ENCODE measurements around the gene SHROOM3. TPM values are rescaled to one million over a fixed set of nuclear protein-coding genes. Genes with fewer than 3 reads are reported as not detected.

Gene SHROOM3
- total RNA-seq, 1 donor from 2014 or later, result 6.9 TPM

- no peak overlapping the region for H3K4me3 ChIP-seq
- no peak for DNase-seq (ENCODE audit: extremely low spot score in 2 of 2)
- H3K27me3 ChIP-seq, result no peaks in the 10 kb centered on the region
- TF ChIP-seq POLR2AphosphoS5 (IDR thresholded peaks at IDR 0.05; ENCODE audit: insufficient read depth in 1 of 2, low read depth in 1 of 2), result no peak
- TF ChIP-seq POLR2A (IDR thresholded peaks at IDR 0.05), result no peak
- TF ChIP-seq CTCF (IDR thresholded peaks at IDR 0.05), result no peak
- no peaks in the 10 kb centered on the region for H3K9me3 ChIP-seq
- intact Hi-C loops (cut with DNase I), result no loop called here
- no peaks in the 10 kb centered on the region for H3K4me1 ChIP-seq
- H3K27ac ChIP-seq, result no peak overlapping the region
- no peaks in the 10 kb centered on the region for H3K36me3 ChIP-seq
These were observed 160.4 kb downstream of the SHROOM3 start for GRCh38 chr4:76595435-76595834.

- TF ChIP-seq CTCF (IDR thresholded peaks at IDR 0.05) (no peak), POLR2AphosphoS5 (IDR thresholded peaks at IDR 0.05; ENCODE audit: insufficient read depth in 1 of 2, low read depth in 1 of 2) (no peak), POLR2A (IDR thresholded peaks at IDR 0.05) (no peak)
- H3K4me3 ChIP-seq, result no peak overlapping the region
- H3K9me3 ChIP-seq, result no peaks in the 10 kb centered on the region
- no peaks in the 10 kb centered on the region for H3K4me1 ChIP-seq
- no peak for DNase-seq (ENCODE audit: extremely low spot score in 2 of 2)
- H3K27me3 ChIP-seq, result no peaks in the 10 kb centered on the region
- intact Hi-C loops (cut with DNase I), result no loop called here
- H3K36me3 ChIP-seq, result no peaks in the 10 kb centered on the region
- H3K27ac ChIP-seq, result no peak overlapping the region
These were observed 161.7 kb downstream of the SHROOM3 start for GRCh38 chr4:76596713-76597112.

- no peaks in the 10 kb centered on the region for H3K36me3 ChIP-seq
- no peak for TF ChIP-seq POLR2A (IDR thresholded peaks at IDR 0.05)
- TF ChIP-seq CTCF (IDR thresholded peaks at IDR 0.05), result no peak
- no peak for TF ChIP-seq POLR2AphosphoS5 (IDR thresholded peaks at IDR 0.05; ENCODE audit: insufficient read depth in 1 of 2, low read depth in 1 of 2)
- H3K9me3 ChIP-seq, result no peaks in the 10 kb centered on the region
- DNase-seq (ENCODE audit: extremely low spot score in 2 of 2), result no peak
- H3K4me3 ChIP-seq, result no peak overlapping the region
- no peaks in the 10 kb centered on the region for H3K27me3 ChIP-seq
- no peaks in the 10 kb centered on the region for H3K4me1 ChIP-seq
- intact Hi-C loops (cut with DNase I), result no loop called here
- no peak overlapping the region for H3K27ac ChIP-seq
These were observed 162.5 kb downstream of the SHROOM3 start for GRCh38 chr4:76597423-76597979.

- no peak for DNase-seq (ENCODE audit: extremely low spot score in 2 of 2)
- Histone ChIP-seq H3K4me3 (no peak overlapping the region), H3K36me3 (no peaks in the 10 kb centered on the region), H3K27me3 (no peaks in the 10 kb centered on the region), H3K4me1 (peaks cover 5% of the 10 kb centered on the region), H3K27ac (no peak overlapping the region), H3K9me3 (no peaks in the 10 kb centered on the region)
- no peak for TF ChIP-seq CTCF (IDR thresholded peaks at IDR 0.05)
- no peak for TF ChIP-seq POLR2A (IDR thresholded peaks at IDR 0.05)
- no peak for TF ChIP-seq POLR2AphosphoS5 (IDR thresholded peaks at IDR 0.05; ENCODE audit: insufficient read depth in 1 of 2, low read depth in 1 of 2)
- intact Hi-C loops (cut with DNase I), result no loop called here
These were observed 165.4 kb downstream of the SHROOM3 start for GRCh38 chr4:76600447-76600846.

GRCh38 chr4:76601791-76602190 lies 166.8 kb downstream of the SHROOM3 start:
- no peak for TF ChIP-seq CTCF (IDR thresholded peaks at IDR 0.05)
- no peak for TF ChIP-seq POLR2A (IDR thresholded peaks at IDR 0.05)
- no peak for TF ChIP-seq POLR2AphosphoS5 (IDR thresholded peaks at IDR 0.05; ENCODE audit: insufficient read depth in 1 of 2, low read depth in 1 of 2)
- intact Hi-C loops (cut with DNase I), result no loop called here
- no peaks in the 10 kb centered on the region for H3K9me3 ChIP-seq
- no peaks in the 10 kb centered on the region for H3K27me3 ChIP-seq
- no peak overlapping the region for H3K4me3 ChIP-seq
- DNase-seq (ENCODE audit: extremely low spot score in 2 of 2), result no peak
- H3K36me3 ChIP-seq, result no peaks in the 10 kb centered on the region
- no peak overlapping the region for H3K27ac ChIP-seq
- peaks cover 6% of the 10 kb centered on the region for H3K4me1 ChIP-seq
